Kasumi-1 (cell line): ENCODE measurements around the gene PBX1.

Source experiments
- DNase-seq, 2 experiments: peaks; one replicate each; lab custom pipeline; 2025; lab: John Stamatoyannopoulos, UW

Gene PBX1

GRCh38 chr1:164759979-164760469, 201.0 kb downstream of the PBX1 start:
- DNase-seq: no peak

GRCh38 chr1:164760569-164760968, 201.6 kb downstream of the PBX1 start:
- no peak for DNase-seq

GRCh38 chr1:164761009-164761408, 202.0 kb downstream of the PBX1 start:
- DNase-seq: no peak

- no peak for DNase-seq
Observed at GRCh38 chr1:164763098-164763497, 204.1 kb downstream of the PBX1 start.

GRCh38 chr1:164764333-164764732, 205.3 kb downstream of the PBX1 start:
- DNase-seq: no peak

- DNase-seq: no peak
Observed at GRCh38 chr1:164765557-164765956, 206.6 kb downstream of the PBX1 start.

- DNase-seq: no peak
Observed at GRCh38 chr1:164765992-164766720, 207.2 kb downstream of the PBX1 start.

- no peak for DNase-seq
Observed at GRCh38 chr1:164767752-164768402, 208.9 kb downstream of the PBX1 start.

- no peak for DNase-seq
Observed at GRCh38 chr1:164768619-164769018, 209.6 kb downstream of the PBX1 start.

GRCh38 chr1:164769486-164770130, 210.6 kb downstream of the PBX1 start:
- DNase-seq: no peak

GRCh38 chr1:164770131-164770529, 211.1 kb downstream of the PBX1 start:
- no peak for DNase-seq

GRCh38 chr1:164771041-164771618, 212.1 kb downstream of the PBX1 start:
- DNase-seq: no peak

GRCh38 chr1:164771619-164772361, 212.8 kb downstream of the PBX1 start:
- no peak for DNase-seq

GRCh38 chr1:164772635-164773034, 213.7 kb downstream of the PBX1 start:
- DNase-seq: no peak

GRCh38 chr1:164773102-164773501, 214.1 kb downstream of the PBX1 start:
- DNase-seq: no peak

- no peak for DNase-seq
Observed at GRCh38 chr1:164774413-164774812, 215.4 kb downstream of the PBX1 start.

GRCh38 chr1:164774819-164775654, 216.1 kb downstream of the PBX1 start:
- DNase-seq: no peak

GRCh38 chr1:164777518-164777917, 218.5 kb downstream of the PBX1 start:
- no peak for DNase-seq

- no peak for DNase-seq
Observed at GRCh38 chr1:164779376-164779775, 220.4 kb downstream of the PBX1 start.

GRCh38 chr1:164780111-164780812, 221.3 kb downstream of the PBX1 start:
- DNase-seq: no peak
